Tibial nerve (tissue), 4 donors: ENCODE measurements around the gene MFSD8.
"Not testable (repeated sequence)": the region's sequence is repeated elsewhere in the genome, so short reads cannot be mapped to it uniquely, and the experiment has no call there.

Experiments
- EP300 ChIP-seq, 2 donors: sonication (generic); formaldehyde crosslinking; IDR thresholded peaks; one replicate each; pipeline ENCODE4 v1.6.1; 2017; ENCODE audit warnings: antibody characterized with exemption in 2 of 2, mild to moderate bottlenecking in 1 of 2
- TF ChIP-seq, protein P1 (sequence below), 5 experiments: fragments of 200-600 bp in 3 of 5; fragments of 450-650 bp in 2 of 5; sonication (generic) in 3 of 5; IDR thresholded peaks; one replicate each; pipeline ENCODE4 v1.5.1; 2016 to 2019; ENCODE audit warnings: antibody characterized with exemption in 5 of 5, mild to moderate bottlenecking in 3 of 5, moderate library complexity in 2 of 5

DNA sequence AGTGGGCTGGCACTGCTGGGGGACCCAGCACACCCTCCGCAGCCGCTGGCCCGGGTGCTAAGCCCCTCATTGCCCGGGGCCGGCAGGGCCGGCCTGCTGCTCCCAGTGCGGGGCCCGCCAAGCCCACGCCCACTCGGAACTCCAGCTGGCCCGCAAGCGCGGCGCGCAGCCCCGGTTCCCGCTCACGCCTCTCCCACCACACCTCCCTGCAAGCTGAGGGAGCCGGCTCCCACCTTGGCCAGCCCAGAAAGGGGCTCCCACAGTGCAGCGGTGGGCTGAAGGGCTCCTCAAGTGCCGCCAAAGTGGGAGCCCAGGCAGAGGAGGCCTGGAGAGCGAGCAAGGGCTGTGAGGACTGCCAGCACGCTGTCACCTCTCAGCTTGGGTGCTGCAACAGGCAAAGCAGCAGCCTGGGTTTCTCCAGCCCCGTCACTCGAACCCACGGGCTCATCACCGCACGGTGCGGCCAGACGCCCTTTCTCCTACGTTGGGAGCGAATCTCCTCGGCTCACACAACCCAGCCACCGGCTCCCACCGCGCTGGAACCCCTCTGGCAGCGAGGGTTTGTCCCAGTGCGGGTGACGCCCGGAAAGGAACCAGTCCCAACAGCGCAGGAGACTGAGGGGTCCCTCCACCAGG lies 429 bp downstream of the MFSD8 start:
- not testable (repeated sequence) for TF ChIP-seq EP300 (IDR thresholded peaks at IDR 0.05)
- TF ChIP-seq, protein P1, sequence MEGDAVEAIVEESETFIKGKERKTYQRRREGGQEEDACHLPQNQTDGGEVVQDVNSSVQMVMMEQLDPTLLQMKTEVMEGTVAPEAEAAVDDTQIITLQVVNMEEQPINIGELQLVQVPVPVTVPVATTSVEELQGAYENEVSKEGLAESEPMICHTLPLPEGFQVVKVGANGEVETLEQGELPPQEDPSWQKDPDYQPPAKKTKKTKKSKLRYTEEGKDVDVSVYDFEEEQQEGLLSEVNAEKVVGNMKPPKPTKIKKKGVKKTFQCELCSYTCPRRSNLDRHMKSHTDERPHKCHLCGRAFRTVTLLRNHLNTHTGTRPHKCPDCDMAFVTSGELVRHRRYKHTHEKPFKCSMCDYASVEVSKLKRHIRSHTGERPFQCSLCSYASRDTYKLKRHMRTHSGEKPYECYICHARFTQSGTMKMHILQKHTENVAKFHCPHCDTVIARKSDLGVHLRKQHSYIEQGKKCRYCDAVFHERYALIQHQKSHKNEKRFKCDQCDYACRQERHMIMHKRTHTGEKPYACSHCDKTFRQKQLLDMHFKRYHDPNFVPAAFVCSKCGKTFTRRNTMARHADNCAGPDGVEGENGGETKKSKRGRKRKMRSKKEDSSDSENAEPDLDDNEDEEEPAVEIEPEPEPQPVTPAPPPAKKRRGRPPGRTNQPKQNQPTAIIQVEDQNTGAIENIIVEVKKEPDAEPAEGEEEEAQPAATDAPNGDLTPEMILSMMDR (IDR thresholded peaks at IDR 0.05), result not testable (repeated sequence)
